ENCODE data around the gene SLIT1.

SLIT1 gene

DNA sequence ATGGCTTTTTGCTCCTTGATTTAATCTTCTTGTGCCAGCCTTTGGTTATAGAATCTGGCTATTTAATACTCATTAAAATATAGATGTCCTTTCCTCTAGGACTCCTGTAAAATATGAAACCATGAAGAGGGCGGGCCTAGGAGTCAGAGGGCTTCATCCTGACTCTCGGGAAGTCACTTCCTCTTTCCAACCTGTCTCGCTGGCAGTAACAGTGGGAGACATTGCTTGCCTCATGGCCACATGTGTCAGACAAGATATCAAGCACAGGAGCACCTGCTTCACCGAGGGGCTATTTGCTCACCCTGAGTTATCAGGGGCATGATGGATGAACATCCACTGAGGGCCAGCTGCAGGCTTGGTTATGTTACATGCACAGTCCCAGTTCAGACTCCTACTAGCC is 31.0 kb downstream of the SLIT1 start:
- Histone ChIP-seq H3K36me3 (ENCODE audit: control insufficient read depth in 2 of 2, insufficient read depth in 2 of 2, low read length in 2 of 2) (no peaks in the 10 kb centered on the region), H3K4me3 (ENCODE audit: low read length in 2 of 2) (no peak overlapping the region), H3K27ac (ENCODE audit: low read length) (no peak overlapping the region), H3K9me3 (ENCODE audit: control insufficient read depth in 2 of 2, low read length in 2 of 2) (no peaks in the 10 kb centered on the region), H3K9ac (ENCODE audit: low read length in 2 of 2) (no peak overlapping the region), H3K4me1 (ENCODE audit: control insufficient read depth, insufficient read depth, low read length) (no peaks in the 10 kb centered on the region), H3K27me3 (ENCODE audit: control insufficient read depth in 1 of 2, insufficient read depth in 2 of 2, low read length in 2 of 2) (peaks cover 0 to 4% of the 10 kb centered on the region in 2 donors)

GRCh38 chr10:97154162-97154561 is 31.6 kb downstream of the SLIT1 start:
- H3K27me3 ChIP-seq (ENCODE audit: control insufficient read depth in 1 of 2, insufficient read depth in 2 of 2, low read length in 2 of 2): peaks cover 0 to 4% of the 10 kb centered on the region in 2 donors
- H3K36me3 ChIP-seq (ENCODE audit: control insufficient read depth in 2 of 2, insufficient read depth in 2 of 2, low read length in 2 of 2): no peaks in the 10 kb centered on the region
- H3K4me1 ChIP-seq (ENCODE audit: control insufficient read depth, insufficient read depth, low read length): no peaks in the 10 kb centered on the region
- H3K4me3 ChIP-seq (ENCODE audit: low read length in 2 of 2): no peak overlapping the region
- no peak overlapping the region for H3K9ac ChIP-seq (ENCODE audit: low read length in 2 of 2)
- no peak overlapping the region for H3K27ac ChIP-seq (ENCODE audit: low read length)
- H3K9me3 ChIP-seq (ENCODE audit: control insufficient read depth in 2 of 2, low read length in 2 of 2): no peaks in the 10 kb centered on the region

DNA sequence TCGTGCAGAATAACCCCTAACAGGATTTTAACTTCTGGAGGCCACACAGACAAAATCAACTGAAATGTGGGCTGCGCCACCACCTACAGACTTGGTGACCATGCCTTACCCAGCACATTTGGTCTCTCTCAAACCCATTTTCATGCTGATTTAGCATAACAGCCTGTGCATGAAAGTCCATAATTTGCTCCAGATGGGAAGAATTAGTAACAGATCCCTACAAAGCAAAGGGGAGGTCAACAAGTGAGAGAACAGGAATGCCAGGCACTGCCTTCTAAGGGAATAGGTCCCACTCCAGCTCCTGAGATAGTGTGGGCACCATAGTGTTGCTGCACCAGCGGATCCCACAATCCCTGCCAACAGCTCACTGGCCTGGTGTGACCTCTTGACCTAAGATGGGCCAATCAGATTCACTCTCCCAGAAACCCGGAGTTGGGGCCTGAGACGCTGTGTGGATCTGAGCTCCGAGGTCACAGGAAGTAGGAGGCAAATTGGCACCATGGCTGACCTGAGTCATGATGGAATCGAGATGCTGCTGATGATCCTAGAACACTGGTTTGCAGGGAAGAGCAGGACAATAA is 32.4 kb downstream of the SLIT1 start:
- Histone ChIP-seq H3K4me3 (ENCODE audit: low read length in 2 of 2) (no peak overlapping the region), H3K27me3 (ENCODE audit: control insufficient read depth in 1 of 2, insufficient read depth in 2 of 2, low read length in 2 of 2) (peaks cover 0 to 4% of the 10 kb centered on the region in 2 donors), H3K9me3 (ENCODE audit: control insufficient read depth in 2 of 2, low read length in 2 of 2) (no peaks in the 10 kb centered on the region), H3K4me1 (ENCODE audit: control insufficient read depth, insufficient read depth, low read length) (no peaks in the 10 kb centered on the region), H3K36me3 (ENCODE audit: control insufficient read depth in 2 of 2, insufficient read depth in 2 of 2, low read length in 2 of 2) (no peaks in the 10 kb centered on the region), H3K27ac (ENCODE audit: low read length) (no peak overlapping the region), H3K9ac (ENCODE audit: low read length in 2 of 2) (no peak overlapping the region)

- Histone ChIP-seq H3K9me3 (ENCODE audit: control insufficient read depth in 2 of 2, low read length in 2 of 2) (no peaks in the 10 kb centered on the region), H3K4me1 (ENCODE audit: control insufficient read depth, insufficient read depth, low read length) (no peaks in the 10 kb centered on the region), H3K36me3 (ENCODE audit: control insufficient read depth in 2 of 2, insufficient read depth in 2 of 2, low read length in 2 of 2) (no peaks in the 10 kb centered on the region), H3K4me3 (ENCODE audit: low read length in 2 of 2) (no peak overlapping the region), H3K27me3 (ENCODE audit: control insufficient read depth in 1 of 2, insufficient read depth in 2 of 2, low read length in 2 of 2) (peaks cover 0 to 4% of the 10 kb centered on the region in 2 donors), H3K27ac (ENCODE audit: low read length) (no peak overlapping the region), H3K9ac (ENCODE audit: low read length in 2 of 2) (no peak overlapping the region)
Observed at GRCh38 chr10:97151307-97151914, 34.3 kb downstream of the SLIT1 start.

DNA sequence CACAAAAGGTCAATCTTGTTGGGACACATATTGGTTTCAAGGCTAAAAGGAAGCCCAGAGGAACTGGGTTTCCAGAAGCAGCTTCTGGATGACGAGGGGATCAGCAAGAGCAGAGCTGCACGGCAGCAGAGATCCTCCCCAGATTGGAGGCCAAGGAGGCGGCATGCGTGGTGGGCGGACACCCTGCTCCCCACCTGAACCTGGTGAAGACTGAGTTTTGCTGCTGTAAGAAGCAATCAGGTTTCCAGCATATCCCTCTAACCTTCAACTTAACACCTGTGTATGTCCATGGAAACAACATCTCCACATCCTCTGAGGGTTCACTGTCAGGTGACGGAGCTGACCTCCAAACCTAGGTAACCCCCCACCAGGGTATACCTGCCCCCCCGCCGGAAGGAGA is 35.1 kb downstream of the SLIT1 start:
- no peak overlapping the region for H3K4me3 ChIP-seq (ENCODE audit: low read length in 2 of 2)
- no peaks in the 10 kb centered on the region for H3K9me3 ChIP-seq (ENCODE audit: control insufficient read depth in 2 of 2, low read length in 2 of 2)
- no peak overlapping the region for H3K27ac ChIP-seq (ENCODE audit: low read length)
- no peaks in the 10 kb centered on the region for H3K36me3 ChIP-seq (ENCODE audit: control insufficient read depth in 2 of 2, insufficient read depth in 2 of 2, low read length in 2 of 2)
- H3K9ac ChIP-seq (ENCODE audit: low read length in 2 of 2): no peak overlapping the region
- H3K4me1 ChIP-seq (ENCODE audit: control insufficient read depth, insufficient read depth, low read length): no peaks in the 10 kb centered on the region
- peaks cover 0 to 4% of the 10 kb centered on the region in 2 donors for H3K27me3 ChIP-seq (ENCODE audit: control insufficient read depth in 1 of 2, insufficient read depth in 2 of 2, low read length in 2 of 2)

GRCh38 chr10:97150013-97150595 is 35.7 kb downstream of the SLIT1 start:
- no peak overlapping the region for H3K27ac ChIP-seq (ENCODE audit: low read length)
- H3K9me3 ChIP-seq (ENCODE audit: control insufficient read depth in 2 of 2, low read length in 2 of 2): no peaks in the 10 kb centered on the region
- H3K27me3 ChIP-seq (ENCODE audit: control insufficient read depth in 1 of 2, insufficient read depth in 2 of 2, low read length in 2 of 2): peaks cover 0 to 4% of the 10 kb centered on the region in 2 donors
- H3K4me3 ChIP-seq (ENCODE audit: low read length in 2 of 2): no peak overlapping the region
- no peaks in the 10 kb centered on the region for H3K36me3 ChIP-seq (ENCODE audit: control insufficient read depth in 2 of 2, insufficient read depth in 2 of 2, low read length in 2 of 2)
- H3K9ac ChIP-seq (ENCODE audit: low read length in 2 of 2): no peak overlapping the region
- H3K4me1 ChIP-seq (ENCODE audit: control insufficient read depth, insufficient read depth, low read length): no peaks in the 10 kb centered on the region

DNA sequence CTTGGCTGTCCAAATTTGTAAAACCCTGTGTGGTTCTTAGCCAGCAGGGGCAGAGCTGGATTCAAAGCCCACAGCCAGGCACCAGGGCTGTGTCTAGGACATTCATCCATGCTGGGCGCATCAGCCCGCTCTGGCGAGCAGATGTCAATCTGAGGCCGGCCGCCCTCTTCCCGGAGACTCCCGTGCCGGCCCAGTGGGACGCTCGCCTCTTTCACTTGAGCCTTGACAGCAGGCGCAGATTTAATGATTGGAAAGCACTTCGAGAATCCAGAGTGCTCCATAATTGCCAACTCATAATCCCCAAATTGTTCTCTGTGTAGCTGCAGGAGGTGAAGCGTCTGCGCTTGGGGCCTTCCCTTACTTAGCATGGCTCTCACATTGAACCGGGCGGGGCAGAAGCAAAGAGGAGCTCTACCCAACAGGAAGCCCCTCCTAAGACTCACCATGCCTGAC is 36.7 kb downstream of the SLIT1 start:
- Histone ChIP-seq H3K4me1 (ENCODE audit: control insufficient read depth, insufficient read depth, low read length) (no peaks in the 10 kb centered on the region), H3K36me3 (ENCODE audit: control insufficient read depth in 2 of 2, insufficient read depth in 2 of 2, low read length in 2 of 2) (no peaks in the 10 kb centered on the region), H3K27me3 (ENCODE audit: control insufficient read depth in 1 of 2, insufficient read depth in 2 of 2, low read length in 2 of 2) (peaks cover 0 to 4% of the 10 kb centered on the region in 2 donors), H3K27ac (ENCODE audit: low read length) (no peak overlapping the region), H3K9me3 (ENCODE audit: control insufficient read depth in 2 of 2, low read length in 2 of 2) (no peaks in the 10 kb centered on the region), H3K9ac (ENCODE audit: low read length in 2 of 2) (no peak overlapping the region), H3K4me3 (ENCODE audit: low read length in 2 of 2) (no peak overlapping the region)

GRCh38 chr10:97144297-97144696 is 41.5 kb downstream of the SLIT1 start:
- Histone ChIP-seq H3K27ac (ENCODE audit: low read length) (no peak overlapping the region), H3K4me1 (ENCODE audit: control insufficient read depth, insufficient read depth, low read length) (no peaks in the 10 kb centered on the region), H3K36me3 (ENCODE audit: control insufficient read depth in 2 of 2, insufficient read depth in 2 of 2, low read length in 2 of 2) (no peaks in the 10 kb centered on the region), H3K9me3 (ENCODE audit: control insufficient read depth in 2 of 2, low read length in 2 of 2) (no peaks in the 10 kb centered on the region), H3K27me3 (ENCODE audit: control insufficient read depth in 1 of 2, insufficient read depth in 2 of 2, low read length in 2 of 2) (peaks cover 4 to 12% of the 10 kb centered on the region in 2 donors), H3K9ac (ENCODE audit: low read length in 2 of 2) (no peak overlapping the region), H3K4me3 (ENCODE audit: low read length in 2 of 2) (no peak overlapping the region)

DNA sequence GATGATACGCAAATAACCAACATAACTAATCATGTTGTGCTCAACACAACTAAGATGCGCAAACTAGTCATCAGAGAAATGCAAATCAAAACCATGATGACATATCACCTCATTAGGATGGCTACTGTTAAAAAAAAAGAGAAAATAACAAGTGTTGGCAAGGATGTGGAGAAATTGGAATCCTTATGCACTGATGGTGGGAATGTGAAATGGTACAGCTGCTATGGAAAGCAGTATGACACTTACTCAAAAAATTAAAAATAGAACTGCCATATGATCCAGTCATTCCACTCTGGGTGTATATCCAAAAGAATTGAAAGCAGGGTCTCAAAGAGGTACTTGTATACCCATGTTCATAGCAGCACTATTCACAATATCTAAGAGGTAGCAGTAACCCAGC is 42.9 kb downstream of the SLIT1 start:
- no peaks in the 10 kb centered on the region for H3K36me3 ChIP-seq (ENCODE audit: control insufficient read depth in 2 of 2, insufficient read depth in 2 of 2, low read length in 2 of 2)
- H3K4me3 ChIP-seq (ENCODE audit: low read length in 2 of 2): no peak overlapping the region
- H3K27ac ChIP-seq (ENCODE audit: low read length): no peak overlapping the region
- peaks cover 4 to 12% of the 10 kb centered on the region in 2 donors for H3K27me3 ChIP-seq (ENCODE audit: control insufficient read depth in 1 of 2, insufficient read depth in 2 of 2, low read length in 2 of 2)
- H3K4me1 ChIP-seq (ENCODE audit: control insufficient read depth, insufficient read depth, low read length): no peaks in the 10 kb centered on the region
- no peak overlapping the region for H3K9ac ChIP-seq (ENCODE audit: low read length in 2 of 2)
- H3K9me3 ChIP-seq (ENCODE audit: control insufficient read depth in 2 of 2, low read length in 2 of 2): no peaks in the 10 kb centered on the region

- no peak overlapping the region for H3K9ac ChIP-seq (ENCODE audit: low read length in 2 of 2)
- no peaks in the 10 kb centered on the region for H3K9me3 ChIP-seq (ENCODE audit: control insufficient read depth in 2 of 2, low read length in 2 of 2)
- H3K36me3 ChIP-seq (ENCODE audit: control insufficient read depth in 2 of 2, insufficient read depth in 2 of 2, low read length in 2 of 2): no peaks in the 10 kb centered on the region
- H3K4me3 ChIP-seq (ENCODE audit: low read length in 2 of 2): no peak overlapping the region
- no peaks in the 10 kb centered on the region for H3K4me1 ChIP-seq (ENCODE audit: control insufficient read depth, insufficient read depth, low read length)
- no peak overlapping the region for H3K27ac ChIP-seq (ENCODE audit: low read length)
- peaks cover 4 to 12% of the 10 kb centered on the region in 2 donors for H3K27me3 ChIP-seq (ENCODE audit: control insufficient read depth in 1 of 2, insufficient read depth in 2 of 2, low read length in 2 of 2)
Observed at GRCh38 chr10:97140902-97141745, 44.6 kb downstream of the SLIT1 start.

All from stomach smooth muscle (tissue), 2 donors.